ENCODE results near the gene TPO.

The TPO gene

DNA sequence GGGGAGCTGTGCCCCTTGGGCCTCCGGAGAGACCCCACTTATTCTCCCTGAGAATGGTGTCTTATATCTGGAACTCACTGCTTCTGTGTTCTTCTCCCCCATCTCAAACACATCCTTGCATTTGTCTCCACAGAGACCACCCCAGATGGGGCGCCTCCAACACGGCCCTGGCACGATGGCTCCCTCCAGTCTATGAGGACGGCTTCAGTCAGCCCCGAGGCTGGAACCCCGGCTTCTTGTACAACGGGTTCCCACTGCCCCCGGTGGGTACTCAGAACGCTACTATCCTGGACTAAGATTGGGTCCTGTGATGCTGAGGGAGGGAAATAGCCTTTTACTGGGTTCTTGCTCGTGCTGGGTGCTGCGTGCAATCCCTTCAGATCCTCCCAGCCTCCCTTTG is 40.3 kb downstream of the TPO start:
- no peak for DNase-seq

GRCh38 chr2:1454346-1454745 is 41.1 kb downstream of the TPO start:
- DNase-seq: no peak

- DNase-seq: no peak
Measured at GRCh38 chr2:1455466-1455865, 42.2 kb downstream of the TPO start.

DNA sequence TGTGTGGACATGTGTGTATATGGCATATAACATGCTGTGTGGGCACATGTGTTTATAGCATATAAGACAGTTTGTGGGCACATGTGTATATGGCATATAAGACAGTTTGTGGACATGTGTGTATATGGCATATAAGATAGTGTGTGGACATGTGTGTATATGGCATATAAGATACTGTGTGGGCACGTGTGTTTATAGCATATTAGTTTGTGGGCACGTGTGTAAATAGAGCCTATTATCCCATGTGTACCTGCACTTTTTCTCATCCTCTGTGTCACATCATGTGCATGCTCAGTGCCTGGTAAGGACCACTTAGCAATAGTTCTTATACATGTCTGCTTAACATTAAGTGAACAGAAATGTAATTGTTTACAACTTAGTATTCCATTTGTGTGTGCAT is 45.2 kb downstream of the TPO start:
- no peak for DNase-seq

DNA sequence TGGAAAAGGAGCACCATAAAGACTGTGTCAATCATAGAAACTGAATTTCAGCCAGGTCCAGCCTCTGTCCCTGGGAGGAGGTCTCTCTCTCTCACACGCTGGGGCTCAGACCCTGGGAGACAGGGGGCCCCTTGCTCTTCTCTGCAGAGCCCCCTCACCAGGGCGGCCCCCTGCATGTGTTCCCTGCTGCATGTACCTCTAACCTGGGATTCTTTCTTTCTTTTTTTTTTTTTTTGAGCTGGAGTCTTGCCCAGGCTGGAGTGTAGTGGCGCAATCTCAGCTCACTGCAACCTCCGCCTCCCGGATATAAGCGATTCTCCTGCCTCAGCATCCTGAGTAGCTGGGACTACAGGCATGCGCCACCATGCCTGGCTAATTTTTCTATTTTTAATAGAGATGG is 46.5 kb downstream of the TPO start:
- no peak for DNase-seq

GRCh38 chr2:1460851-1461418 is 47.7 kb downstream of the TPO start:
- DNase-seq: no peak

- DNase-seq: no peak
Measured at GRCh38 chr2:1461507-1462390, 48.5 kb downstream of the TPO start.

GRCh38 chr2:1462994-1463393 is 49.7 kb downstream of the TPO start:
- no peak for DNase-seq

DNA sequence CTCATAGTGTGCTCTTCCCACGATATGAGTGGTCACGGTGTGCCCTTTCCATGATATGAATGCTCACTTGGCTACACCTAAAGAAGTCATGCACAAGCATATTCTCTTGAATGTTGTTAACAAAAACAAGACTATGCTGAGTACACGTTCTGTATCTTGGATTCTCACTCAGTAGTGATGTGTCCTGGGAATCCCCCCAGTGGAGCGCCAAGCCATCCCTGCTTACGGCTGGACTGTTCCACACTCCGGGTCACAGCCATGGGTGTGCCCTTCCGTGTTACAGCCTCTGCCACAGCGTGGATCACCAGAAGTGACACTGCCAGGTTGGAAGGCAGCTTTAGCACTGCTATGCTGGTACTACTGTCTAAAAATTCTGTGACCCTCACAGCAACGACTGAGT is 59.1 kb downstream of the TPO start:
- DNase-seq: no peak

- no peak for DNase-seq
Measured at GRCh38 chr2:1476617-1477195, 63.4 kb downstream of the TPO start.

GRCh38 chr2:1477196-1478040 is 64.2 kb downstream of the TPO start:
- DNase-seq: no peak

GRCh38 chr2:1478311-1479305 is 65.3 kb downstream of the TPO start:
- no peak for DNase-seq

- DNase-seq: no peak
Measured at GRCh38 chr2:1479346-1479745, 66.1 kb downstream of the TPO start.

DNA sequence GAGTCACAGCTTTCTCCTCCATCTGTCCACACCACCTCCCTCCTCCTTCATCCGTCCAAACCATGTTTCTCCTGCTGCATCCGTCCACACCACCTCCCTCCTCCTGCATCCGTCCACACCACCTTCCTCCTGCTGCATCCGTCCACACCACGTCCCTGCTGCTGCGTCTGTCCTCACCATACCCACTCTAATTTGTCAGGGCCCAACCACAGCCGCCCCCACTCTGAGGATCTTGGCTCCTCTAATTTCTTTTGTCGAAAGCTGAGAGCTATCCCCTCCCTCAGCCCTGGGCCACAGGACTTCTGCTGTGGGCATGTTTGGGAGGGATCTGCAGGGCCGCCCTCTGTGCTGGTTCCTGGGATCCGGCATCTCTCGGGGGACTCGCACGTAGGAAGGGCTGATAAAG is 67.4 kb downstream of the TPO start:
- no peak for DNase-seq

- no peak for DNase-seq
Measured at GRCh38 chr2:1481406-1482252, 68.4 kb downstream of the TPO start.

DNA sequence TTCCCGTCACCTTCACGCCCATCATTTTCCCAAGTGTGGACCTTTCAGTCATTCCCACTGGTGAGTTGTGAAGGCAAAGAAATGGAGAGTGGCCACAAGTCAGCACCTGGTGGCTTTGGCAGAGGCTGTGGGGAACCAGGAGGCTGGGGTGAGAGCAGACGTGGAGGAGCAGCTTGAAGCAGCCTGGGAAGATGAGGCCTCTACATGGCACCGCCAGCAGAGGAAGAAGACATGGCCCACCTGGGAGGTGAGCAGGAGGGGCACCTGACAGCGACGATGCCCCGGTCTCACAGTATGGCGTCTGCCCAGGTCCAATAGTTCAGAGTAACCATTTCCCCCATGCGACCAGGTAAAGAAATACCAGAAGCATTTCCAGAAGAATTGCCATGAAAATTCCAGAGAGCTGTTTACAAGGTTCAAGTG is 69.0 kb downstream of the TPO start:
- no peak for DNase-seq

DNA sequence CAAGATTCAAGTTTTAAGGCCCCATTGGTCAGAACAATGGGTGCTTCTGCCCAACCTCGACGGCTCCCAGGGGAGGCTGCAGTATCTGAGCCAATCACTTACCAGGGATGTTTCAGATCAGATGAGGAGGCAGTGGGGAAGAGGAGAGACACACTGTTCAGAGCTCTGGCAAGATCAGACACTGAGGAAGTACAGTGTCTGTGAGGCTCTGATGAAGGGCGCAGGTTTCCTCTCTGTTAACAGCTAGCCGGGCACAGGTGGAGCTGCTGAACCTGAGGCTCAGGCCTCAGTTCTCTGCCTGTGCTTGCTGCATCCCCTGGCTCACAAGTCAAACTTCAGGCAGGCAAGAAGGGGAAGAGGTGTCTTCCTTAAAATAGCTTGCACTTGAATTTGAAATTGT is 69.7 kb downstream of the TPO start:
- no peak for DNase-seq

DNA sequence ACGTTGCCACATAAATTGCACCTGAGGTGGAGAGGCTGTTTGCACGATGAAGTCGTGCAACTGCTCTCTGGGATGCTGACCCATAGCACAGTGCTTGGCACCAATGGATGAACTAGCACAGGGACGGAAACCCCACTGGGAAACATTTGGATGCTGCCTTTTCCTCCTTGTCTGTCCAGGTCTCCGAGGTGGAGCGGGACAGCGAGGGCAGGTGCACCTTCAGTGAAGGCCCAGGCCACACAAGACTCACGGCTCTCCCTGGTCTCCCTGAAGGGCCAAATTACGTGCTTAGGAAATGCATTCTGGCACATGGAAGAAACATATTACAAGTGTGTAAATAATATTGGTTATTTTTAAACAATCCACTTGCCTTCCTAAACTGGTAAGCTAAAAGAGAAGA is 70.3 kb downstream of the TPO start:
- DNase-seq: no peak

- DNase-seq: no peak
Measured at GRCh38 chr2:1484131-1484884, 71.0 kb downstream of the TPO start.

GRCh38 chr2:1486670-1487069 is 73.4 kb downstream of the TPO start:
- DNase-seq: no peak

All from activated CD8-positive, alpha-beta memory T cell treated with anti-CD3 and anti-CD28 coated beads, Interleukin-2, amount 50 U/mL, for 4 hours (primary cell).